Peyer's patch (tissue), 4 donors: Measurements from ENCODE around the gene OR2T35.
"Not testable (repeated sequence)": the region's sequence is repeated elsewhere in the genome, so short reads cannot be mapped to it uniquely, and the experiment has no call there.

Experiments
- POLR2A ChIP-seq, 2 donors: fragments of 450-650 bp; IDR thresholded peaks; one replicate each; pipeline ENCODE4 v1.5.1; 2017; ENCODE audit warnings: antibody characterized with exemption in 2 of 2, mild to moderate bottlenecking in 2 of 2, moderate library complexity in 2 of 2
- TF ChIP-seq, protein P1 (sequence below), 6 experiments: fragments of 450-650 bp in 4 of 6; fragments of 200-600 bp in 2 of 6; sonication (generic) in 1 of 6; IDR thresholded peaks; one replicate each; pipeline ENCODE4 v1.5.1; 2017 to 2019; ENCODE audit warnings: antibody characterized with exemption in 6 of 6, mild to moderate bottlenecking in 3 of 6, moderate library complexity in 1 of 6

- TF ChIP-seq, protein P1, sequence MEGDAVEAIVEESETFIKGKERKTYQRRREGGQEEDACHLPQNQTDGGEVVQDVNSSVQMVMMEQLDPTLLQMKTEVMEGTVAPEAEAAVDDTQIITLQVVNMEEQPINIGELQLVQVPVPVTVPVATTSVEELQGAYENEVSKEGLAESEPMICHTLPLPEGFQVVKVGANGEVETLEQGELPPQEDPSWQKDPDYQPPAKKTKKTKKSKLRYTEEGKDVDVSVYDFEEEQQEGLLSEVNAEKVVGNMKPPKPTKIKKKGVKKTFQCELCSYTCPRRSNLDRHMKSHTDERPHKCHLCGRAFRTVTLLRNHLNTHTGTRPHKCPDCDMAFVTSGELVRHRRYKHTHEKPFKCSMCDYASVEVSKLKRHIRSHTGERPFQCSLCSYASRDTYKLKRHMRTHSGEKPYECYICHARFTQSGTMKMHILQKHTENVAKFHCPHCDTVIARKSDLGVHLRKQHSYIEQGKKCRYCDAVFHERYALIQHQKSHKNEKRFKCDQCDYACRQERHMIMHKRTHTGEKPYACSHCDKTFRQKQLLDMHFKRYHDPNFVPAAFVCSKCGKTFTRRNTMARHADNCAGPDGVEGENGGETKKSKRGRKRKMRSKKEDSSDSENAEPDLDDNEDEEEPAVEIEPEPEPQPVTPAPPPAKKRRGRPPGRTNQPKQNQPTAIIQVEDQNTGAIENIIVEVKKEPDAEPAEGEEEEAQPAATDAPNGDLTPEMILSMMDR (IDR thresholded peaks at IDR 0.05) = not testable (repeated sequence)
- TF ChIP-seq POLR2A (IDR thresholded peaks at IDR 0.05) = not testable (repeated sequence)
Observed at GRCh38 chr1:248655354-248655753, 10.3 kb upstream of the OR2T35 start, which contains the start of gene OR2T27.
